Germinal center (tissue), 1 donor: Measurements from ENCODE around the gene IFT81.
"Not testable (repeated sequence)": the region's sequence is repeated elsewhere in the genome, so short reads cannot be mapped to it uniquely, and the experiment has no call there.

Experiments used
- DNase-seq: peaks from one replicate; pipeline ENCODE4 v3.0.0; 2012; ENCODE audit warnings: mixed read lengths, low spot score

IFT81 gene

DNA sequence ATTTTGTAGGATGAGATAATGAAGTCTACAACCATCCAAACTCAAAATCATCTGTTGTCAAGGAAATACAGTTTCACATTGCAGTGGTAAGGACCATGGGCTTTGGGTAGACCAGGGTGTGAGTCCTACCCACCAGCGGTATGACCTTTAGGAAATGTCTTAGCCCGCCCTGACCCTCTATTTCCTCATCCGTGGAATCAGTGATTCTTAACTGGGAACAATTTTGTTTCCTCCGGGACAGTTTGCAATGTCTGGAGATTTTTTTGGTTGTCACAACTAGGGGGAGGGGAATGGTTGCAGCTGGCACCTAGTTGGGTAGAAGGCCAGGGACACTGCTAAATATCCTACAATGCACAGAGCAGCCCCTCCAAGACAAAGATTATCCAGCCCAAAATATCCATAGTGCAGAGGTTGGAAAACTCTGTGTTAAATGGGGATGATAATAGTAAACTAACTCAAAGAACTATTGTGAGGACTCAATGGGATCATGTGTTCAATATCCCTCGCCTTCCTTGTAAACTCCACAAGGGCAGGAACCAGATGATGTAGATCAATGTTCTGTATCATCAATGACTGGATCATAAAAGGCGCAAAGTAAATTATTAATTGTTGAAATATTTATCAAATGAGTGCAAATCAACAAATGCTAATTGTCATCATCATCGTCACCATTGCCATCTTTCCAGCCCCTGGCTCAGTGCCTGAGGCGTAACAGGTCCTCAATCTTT lies 15.7 kb upstream of the IFT81 start:
- no peak for DNase-seq

DNA sequence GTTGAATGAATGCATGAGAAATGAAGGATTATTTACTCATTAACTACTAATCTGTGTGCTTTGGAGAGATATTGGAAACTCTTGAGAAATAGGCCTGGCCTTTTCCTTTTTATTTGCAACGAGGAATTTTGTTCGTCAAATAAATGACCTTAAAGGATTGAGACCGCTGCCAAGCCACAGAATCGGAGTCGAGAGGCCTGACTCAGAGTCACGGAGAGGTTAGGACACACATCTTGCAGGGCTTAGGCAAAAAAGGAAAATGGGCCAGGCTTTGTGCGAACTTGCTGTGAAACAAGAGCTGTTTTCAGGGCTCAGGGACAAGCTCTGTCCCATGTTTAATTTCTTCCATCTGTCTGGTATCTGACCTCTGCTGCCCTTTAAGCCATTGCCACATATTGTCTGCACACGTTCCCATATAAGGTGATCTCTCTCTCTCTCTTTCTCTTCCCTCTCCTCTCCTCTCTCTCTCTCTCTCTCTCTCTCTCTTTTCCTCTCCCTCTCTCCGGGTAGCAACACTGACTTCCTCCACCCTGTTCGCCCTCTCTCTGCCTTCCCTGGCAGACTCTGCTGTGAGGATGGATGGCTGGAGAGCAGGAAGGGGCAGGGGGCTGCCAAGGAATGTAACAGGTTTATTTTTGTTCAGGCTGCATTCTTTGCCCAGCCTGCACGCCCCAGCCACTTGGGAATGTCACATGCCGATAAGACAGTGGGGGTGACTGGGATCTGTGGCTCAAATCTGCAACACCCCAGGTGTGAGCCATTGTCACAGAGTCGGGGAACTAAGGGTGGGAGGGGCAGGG lies 14.9 kb upstream of the IFT81 start:
- no peak for DNase-seq

DNA sequence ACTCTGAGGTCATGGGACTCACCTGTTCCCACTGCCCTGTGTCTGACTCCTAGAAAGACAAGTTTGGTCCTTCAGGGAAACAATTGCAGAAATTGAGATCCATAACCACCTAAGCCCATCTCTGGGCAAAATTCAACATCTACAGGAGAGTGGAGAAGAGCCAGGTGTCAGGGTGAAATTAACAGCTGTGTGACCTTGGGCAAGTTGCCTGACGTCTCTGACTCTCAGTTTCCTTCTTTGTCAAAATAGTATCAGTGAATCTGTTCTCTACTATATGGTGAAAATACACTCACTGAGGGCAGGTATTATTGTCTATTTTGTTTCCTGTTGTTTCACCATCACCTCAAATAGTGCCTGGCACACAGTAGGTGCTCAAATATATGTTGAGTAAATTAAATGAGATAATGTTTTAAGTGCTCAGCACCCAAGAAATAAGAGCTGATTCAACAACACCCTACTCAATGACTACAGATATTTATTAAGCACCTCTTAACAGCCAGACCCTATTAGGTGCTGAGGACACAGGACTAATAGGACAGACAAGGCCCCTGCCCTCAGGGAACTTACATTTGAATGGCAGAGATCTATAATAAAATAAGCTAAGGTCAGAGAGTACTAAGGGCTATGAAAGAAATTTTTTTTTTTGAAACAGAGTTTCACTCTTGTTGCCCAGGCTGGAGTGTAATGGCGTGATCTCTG lies 14.2 kb upstream of the IFT81 start:
- no peak for DNase-seq

DNA sequence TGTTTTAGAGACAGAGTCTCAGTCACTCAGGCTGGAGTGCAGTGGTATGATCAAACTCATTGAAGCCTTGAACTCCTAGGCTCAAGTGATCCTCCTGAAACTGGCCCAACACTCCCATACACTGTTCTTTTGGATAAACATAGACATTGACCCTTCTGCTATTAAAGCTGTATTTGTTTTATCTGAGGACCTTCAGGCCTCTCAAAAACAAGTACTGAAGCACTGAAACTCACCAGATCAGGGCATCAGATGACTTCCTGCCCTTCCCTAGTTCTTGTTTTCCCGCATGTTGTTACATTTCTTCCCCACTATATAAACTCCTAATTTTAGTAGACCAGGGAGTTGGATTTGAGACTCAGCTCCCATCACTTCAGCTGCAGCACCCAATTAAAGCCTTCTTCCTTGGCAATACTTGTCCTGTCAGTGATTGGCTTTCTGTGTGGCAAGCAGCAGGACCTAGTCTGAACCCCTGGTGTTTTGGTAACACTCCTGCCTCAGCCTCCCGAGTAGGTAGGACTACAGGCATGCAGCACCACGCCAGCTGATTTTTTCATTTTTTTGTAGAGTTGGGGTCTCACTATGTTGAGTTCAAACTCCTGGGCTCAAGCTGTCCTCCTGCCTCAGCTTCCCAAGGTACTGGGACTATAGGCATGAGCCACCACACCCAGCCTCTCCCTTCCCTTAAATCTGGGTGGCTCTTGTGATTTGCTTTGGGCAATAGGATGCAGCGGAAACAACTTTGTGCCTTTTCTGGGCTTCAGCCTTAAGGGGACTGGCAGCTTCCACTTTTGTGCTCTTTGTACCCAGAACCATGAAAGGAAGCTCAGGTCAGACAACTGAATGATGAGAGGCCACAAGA lies 12.5 kb upstream of the IFT81 start:
- no peak for DNase-seq

DNA sequence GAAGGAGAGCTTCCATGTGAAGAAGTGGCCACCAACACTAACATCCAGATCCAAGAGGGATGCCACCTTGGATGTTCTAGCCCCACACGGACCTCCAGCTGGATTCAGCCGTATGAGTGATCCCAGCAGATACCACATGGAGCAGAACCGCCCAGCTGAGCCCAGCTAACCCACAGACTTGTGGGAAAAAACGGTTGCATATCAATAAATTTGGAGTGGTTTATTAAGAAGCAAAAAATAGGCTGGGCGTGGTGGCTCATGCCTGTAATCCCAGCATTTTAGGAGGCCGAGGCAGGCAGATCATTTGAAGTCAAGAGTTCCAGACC lies 11.9 kb upstream of the IFT81 start:
- DNase-seq, result no peak

DNA sequence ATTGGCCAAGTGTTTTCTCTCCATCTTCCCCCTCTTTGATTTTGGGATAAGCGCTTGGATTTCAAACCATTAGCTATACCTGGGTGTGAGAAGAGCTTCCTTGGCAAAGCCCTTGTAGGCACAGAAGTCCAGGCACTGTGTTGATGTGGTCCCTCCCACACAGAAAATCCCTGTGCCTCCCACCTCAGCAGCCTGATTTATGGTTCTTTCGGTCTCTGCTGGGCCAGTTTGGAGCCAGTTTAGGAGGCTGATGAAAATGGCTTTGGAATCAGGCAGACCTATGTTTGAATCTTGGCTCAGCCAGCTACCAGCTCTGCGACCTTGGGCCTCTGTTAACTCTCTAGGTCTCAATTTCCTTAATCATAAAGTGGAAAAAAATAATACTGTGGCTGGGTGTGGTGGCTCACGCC lies 9.6 kb upstream of the IFT81 start:
- no peak for DNase-seq

DNA sequence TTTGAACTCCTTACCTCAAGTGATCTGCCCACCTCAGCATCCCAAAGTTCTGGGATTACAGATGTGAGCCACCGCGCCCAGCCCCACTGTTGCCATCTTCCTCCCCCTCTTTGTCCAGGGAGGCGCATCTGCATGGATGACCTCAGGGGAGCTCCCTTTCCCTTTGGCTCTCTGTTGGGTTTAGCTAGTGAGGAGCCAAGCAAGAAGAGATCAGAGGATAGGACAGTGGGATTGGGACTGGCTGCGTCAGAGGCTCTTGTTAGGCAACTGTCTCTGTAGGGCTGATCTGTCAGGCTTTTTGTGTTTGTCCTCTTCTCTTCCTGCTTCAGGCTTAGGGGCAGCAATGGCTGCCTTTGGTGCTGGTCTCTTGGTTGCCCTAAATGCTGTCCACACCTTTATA lies 8.5 kb upstream of the IFT81 start:
- no peak for DNase-seq

DNA sequence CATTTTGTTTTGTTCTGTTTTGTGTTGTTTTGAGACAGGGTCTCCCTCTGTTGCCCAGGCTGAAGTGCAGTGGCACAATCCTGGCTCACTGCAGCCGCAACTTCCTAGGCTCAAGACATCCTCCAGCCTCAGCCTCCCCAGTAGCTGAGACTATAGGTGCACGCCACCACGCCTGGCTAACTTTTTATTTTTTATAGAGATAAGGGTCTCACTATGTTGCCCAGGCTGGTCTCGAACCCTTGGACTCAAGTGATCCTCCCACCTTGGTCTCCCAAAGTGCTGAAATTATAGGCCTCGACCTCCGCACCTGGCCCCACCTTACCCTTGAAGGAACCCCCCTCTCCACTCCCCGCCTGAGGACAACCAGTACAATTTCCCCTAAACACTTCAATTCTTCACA lies 7.5 kb upstream of the IFT81 start:
- DNase-seq, result no peak

DNA sequence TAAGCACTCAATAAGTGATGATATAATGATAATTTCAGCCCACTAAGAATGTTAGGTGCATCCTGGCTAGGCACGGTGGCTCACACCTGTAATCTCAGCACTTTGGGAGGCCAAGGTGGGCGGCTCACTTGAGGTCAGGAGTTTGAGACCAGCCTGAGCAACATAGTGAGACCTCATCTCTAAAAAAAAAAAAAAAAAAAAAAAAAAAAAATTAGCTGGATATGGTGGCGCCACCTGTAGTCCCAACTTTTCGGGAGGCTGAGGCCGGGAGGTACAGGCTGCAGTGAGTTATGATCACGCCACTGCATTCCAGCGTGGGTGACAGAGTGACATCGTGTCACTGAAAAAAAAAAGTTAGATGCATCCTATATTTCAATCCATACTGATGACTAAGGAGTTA lies 6.9 kb upstream of the IFT81 start:
- DNase-seq, result not testable (repeated sequence)

DNA sequence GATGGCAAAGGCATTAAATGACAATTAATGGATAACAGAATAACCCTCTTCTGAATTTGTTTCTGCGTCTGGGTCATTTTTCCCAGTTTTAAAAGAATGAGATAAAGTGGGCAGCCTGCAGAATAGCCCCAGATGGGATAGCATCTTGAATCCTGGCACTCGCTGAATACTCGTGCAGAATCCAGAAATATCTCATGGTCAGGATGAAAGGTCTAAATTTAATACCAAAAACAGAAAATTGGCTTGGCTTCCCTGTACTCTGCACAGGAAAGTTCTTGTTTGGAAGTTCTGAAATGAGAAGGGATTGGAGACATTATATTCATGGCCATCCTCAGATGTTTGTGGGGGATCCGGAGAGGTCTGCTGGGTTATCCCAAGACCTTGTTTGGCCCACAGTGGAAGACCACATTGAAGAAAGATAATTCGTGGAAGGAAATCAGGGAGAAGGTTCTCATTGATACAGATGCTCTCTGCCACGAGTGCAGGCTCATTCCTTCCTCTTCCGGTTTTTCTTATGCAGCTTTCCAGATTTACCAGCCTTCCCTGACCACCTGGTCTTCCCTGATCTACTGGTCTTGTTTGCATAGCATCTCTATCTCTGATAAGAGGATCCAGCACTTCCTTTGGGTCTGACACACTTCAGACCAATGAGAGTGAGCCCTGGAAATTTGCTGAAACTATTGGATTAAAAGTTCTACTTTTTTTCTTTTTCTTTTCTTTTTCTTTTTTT lies 6.0 kb upstream of the IFT81 start:
- DNase-seq, result no peak

DNA sequence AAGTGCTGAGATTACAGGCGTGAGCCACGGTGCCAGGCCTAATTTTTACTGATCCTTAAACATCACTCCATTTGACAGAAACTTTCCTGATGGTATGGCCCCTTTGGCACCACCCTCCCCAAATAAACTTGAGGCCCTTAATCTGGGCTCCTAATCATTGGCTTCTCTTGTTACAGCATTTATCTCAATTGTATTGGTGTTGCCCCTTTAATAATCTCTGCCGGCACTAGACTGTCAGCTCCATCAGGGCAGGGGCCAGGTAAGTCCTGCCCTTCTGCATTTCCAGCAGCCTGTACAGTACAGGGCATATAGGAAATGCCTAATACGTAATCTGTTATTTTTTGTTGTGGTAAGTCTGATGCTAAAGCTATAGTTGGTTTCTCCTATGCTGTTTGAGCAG lies 1.2 kb upstream of the IFT81 start:
- no peak for DNase-seq

DNA sequence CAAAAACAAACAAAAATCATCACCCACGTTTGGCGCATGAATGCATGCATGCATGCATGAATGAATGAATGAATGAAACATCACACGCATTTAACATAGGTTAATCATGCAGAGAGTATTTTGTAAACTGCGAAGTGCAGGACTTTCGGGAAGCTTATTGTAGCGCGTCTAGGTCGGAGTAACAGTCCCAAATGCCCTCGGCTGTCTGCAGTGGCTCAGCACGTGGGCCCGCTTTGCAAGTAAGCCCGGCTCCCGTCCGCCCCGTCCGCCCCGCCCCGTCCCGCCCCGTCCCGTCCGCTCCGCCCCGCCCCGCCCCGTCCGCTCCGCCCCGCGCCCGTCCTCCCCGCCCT lies 263 bp upstream of the IFT81 start:
- no peak for DNase-seq

DNA sequence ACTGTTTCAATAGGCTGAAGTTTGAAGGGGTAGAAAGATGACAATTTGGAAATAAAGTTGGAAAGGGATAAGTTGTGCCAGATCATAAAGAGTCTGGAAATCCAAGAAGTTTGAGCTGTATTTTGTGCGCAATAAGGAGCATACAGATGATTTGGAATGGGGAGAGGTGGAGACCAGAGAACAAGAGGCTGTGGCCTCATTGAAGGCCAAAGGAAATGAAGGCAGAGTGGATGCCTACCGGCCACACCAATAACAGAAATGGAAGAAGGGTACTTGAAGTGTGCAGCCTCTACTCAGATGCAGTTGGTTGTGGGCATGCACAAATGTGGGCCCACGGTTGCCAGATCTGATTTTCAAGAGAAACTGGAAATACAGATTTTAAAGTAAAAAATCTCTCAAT lies 2.4 kb downstream of the IFT81 start:
- no peak for DNase-seq

DNA sequence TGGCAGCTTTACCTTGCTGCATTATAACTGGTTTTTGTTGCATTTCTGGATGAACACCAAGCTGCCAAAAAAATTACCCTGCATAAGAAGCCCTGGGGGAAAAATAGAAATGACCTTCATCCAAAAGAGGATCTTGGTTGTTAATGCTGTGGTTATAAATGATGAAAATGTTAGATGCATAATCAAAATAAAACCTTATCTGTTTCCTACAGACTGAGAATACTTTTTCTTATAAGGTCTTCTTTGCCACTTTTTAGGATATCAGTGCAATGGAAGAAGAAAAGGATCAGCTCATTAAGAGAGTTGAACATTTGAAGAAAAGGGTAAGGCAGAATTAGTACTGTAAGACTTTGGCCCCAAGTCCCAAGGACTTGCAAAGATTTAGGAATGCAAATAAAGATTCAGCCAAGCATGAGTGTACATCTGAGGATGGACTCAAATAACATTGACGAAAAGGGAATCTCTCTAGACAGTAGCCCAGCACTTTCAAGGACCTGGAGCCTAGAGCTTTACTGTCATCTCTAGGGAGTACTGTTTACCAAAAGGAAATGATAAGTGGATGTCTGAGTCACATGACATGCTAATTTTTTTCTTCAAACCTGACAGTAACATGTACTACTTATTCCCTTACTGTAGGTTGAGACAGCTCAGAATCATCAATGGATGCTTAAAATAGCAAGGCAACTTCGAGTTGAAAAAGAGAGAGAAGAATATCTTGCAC lies 10.7 kb downstream of the IFT81 start:
- peak; percentile 14 for DNase-seq

DNA sequence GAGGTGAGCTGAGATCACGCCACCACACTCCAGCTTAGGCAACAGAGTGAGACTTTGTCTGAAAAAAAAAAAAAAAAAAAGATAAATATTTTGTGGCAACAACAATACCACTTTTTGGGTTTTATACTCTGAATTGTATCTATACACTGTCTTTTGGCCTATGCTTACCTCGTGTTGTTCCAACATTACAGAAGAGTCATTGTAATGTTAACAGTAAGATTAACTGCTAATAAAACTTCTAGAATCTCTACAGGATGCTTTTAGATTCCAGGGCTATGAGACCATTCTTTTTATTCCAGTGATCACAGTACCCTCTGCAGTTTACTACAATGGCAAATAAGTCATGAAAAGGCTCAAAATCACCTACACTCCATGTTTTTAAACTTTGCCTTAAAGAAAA lies 11.6 kb downstream of the IFT81 start:
- no peak for DNase-seq

DNA sequence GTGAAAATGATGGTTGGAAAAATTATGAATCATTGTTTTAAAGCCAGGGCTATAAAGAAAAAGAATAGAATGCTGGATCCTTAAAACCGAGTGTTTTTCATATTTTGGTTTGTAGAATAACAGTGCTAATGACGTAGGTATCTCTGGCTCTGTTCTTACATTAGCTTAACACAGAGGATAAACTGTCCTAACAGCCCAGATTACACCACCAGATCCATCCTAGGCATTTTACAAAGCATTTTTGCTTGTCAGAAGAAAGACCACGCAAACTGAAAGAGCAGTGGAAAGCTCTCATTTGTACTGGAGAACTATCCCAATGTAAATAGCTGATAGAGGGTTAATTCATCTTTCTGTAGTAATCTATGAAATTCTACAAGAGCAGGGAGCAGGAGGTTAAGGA lies 13.6 kb downstream of the IFT81 start:
- no peak for DNase-seq

DNA sequence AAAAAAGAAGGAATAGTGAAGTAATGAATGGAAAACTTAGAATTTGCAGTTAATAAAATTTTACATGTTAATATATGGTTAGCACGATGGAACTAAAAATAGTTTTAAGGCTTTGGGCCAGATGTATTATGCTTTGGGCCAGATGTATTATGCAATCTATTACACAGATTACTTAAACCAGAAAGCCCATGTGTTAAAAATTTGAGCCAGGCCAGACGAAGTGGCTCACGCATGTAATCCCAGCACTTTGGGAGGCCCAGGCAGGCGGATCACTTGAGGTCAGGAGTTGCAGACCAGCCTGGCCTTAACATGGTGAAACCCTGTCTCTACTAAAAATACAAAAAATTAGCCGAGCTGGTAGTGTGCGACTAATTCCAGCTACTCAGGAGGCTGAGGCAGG lies 17.2 kb downstream of the IFT81 start:
- no peak for DNase-seq

DNA sequence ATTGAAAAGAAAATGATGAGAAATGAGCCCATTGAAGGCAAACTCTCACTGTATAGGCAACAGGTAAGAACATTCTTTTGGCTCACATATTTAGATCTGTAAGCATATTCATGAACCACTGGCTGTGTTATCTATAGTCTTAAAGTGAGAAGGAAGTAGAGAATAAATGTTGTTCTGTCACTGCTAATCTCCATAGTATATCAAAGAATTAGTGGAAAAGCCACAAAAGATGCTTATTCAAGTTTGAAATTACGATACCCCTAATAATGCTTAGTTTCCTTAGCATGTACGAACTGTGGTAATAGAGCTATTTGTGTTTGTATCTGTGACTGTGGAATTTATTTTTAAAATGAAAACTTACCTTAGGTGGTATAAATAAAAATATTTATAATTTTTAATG lies 22.8 kb downstream of the IFT81 start:
- no peak for DNase-seq

DNA sequence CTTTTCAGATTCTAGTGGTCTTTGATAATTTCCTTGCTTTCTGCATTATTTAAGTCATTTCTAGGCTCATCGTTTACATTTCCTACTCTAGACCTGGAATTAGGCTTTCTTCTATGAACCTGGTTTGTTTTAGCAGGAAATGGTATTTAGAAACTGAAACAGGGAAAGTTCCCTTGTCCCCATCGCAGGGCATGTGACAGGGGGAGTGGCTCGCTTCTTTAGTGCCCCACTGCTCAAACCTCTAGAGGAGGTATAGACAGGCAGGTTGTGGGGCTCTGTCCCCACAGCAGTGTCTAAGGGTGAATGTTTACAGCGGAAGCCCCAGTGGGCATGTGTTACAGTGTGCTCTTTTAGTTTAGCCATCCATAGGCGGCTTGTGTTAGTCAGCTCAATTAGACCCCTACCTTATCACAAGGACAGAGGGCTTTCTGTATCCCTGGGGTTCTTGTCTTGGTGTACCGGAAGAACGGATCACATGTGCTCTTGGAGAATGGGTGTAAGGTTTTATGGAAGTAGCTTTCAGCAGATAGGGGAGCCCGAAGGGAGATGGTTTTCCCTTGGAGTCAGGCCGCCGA lies 25.0 kb downstream of the IFT81 start:
- DNase-seq, result no peak

DNA sequence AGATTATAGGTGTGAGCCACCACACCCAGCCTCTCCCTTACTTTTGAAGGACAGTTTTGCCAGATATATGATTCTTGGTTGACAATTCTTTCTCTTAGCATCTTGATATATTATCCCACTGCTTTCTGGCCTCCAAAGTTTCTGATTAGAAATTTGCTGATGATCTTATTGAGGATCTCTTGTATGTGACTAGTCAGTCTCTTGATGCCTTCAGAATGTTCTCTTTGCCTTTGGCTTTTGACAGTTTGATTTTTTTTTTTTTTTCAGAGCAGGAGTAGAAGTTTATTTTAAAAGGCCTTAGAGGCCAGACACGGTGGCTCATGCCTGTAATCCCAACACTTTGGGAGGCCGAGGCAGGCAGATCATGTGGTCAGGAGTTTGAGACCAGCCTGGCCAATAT lies 32.6 kb downstream of the IFT81 start:
- DNase-seq, result no peak

DNA sequence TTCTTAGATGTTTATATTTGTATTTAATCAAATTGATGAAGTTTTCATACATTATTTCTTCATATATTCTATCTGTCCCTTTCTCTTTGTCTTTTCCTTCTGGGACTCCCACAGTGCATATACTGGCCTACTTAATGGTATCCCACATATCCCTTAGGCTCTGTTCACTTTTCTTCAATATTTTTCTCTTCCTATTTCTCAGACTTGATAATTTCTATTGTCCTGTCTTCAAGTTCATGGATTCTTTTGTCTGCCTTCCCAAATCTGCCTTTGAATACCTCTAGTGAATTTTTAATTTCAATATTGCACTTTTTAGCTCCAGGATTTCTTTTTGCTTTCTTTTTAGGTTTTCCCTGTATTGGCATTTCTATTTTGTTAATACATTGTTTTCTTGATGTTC lies 33.4 kb downstream of the IFT81 start:
- DNase-seq, result no peak
